HG03039 (cell line): Measurements from ENCODE around the gene STRA6.

Experiments
- ATAC-seq: cut with Tn5 transposase; IDR thresholded peaks from one replicate; pipeline ENCODE4 v1.9.1; 2021; ENCODE audit warnings: mild to moderate bottlenecking, moderate library complexity; ENCODE audit not compliant: unreplicated experiment

STRA6 gene

GRCh38 chr15:74202452-74203401, at the start of gene STRA6:
STRA6 (minus strand) TSS chr15:74202787; CDS start chr15:74202267, 520 bp downstream.
- no peak for ATAC-seq

- no peak for ATAC-seq
Measured at GRCh38 chr15:74252291-74252690, 49.7 kb upstream of the STRA6 start.

- no peak for ATAC-seq
Measured at GRCh38 chr15:74251131-74251811, 48.7 kb upstream of the STRA6 start.

GRCh38 chr15:74250266-74250665, 47.7 kb upstream of the STRA6 start:
- no peak for ATAC-seq

GRCh38 chr15:74245342-74245931, 42.9 kb upstream of the STRA6 start:
- no peak for ATAC-seq

GRCh38 chr15:74244822-74245341, 42.3 kb upstream of the STRA6 start:
- ATAC-seq = no peak

GRCh38 chr15:74243431-74243830, 40.8 kb upstream of the STRA6 start:
- no peak for ATAC-seq

- ATAC-seq = no peak
Measured at GRCh38 chr15:74242441-74243185, 40.0 kb upstream of the STRA6 start.

- ATAC-seq = no peak
Measured at GRCh38 chr15:74240897-74241614, 38.5 kb upstream of the STRA6 start.

- no peak for ATAC-seq
Measured at GRCh38 chr15:74240002-74240568, 37.5 kb upstream of the STRA6 start.

GRCh38 chr15:74239051-74239705, 36.6 kb upstream of the STRA6 start:
- no peak for ATAC-seq

GRCh38 chr15:74235962-74236361, 33.4 kb upstream of the STRA6 start, which contains the start of gene CCDC33:
CCDC33 (plus strand) TSS chr15:74236326; CDS start chr15:74236720, 394 bp downstream.
- no peak for ATAC-seq

GRCh38 chr15:74234598-74234875, 31.9 kb upstream of the STRA6 start:
- ATAC-seq = no peak

- ATAC-seq = no peak
Measured at GRCh38 chr15:74233851-74234597, 31.4 kb upstream of the STRA6 start.

- no peak for ATAC-seq
Measured at GRCh38 chr15:74233373-74233772, 30.8 kb upstream of the STRA6 start.

GRCh38 chr15:74231475-74231874, 28.9 kb upstream of the STRA6 start:
- ATAC-seq = no peak

GRCh38 chr15:74229686-74230085, 27.1 kb upstream of the STRA6 start:
- ATAC-seq = no peak

- ATAC-seq = no peak
Measured at GRCh38 chr15:74228723-74229081, 26.1 kb upstream of the STRA6 start.
